Chondrocyte (in vitro differentiated cells): ENCODE results near the gene TSC22D1. TPM values are rescaled to one million over a fixed set of nuclear protein-coding genes. Genes with fewer than 3 reads are reported as not detected.

Experiments used
- DNase-seq: peaks from one replicate; pipeline ENCODE4 v3.0.0; 2021; ENCODE audit warnings: mixed read lengths, low spot score
- H3K27ac Mint-ChIP-seq: one replicate; pipeline ENCODE4 v1.8.0; 2021; ENCODE audit warnings: mild to moderate bottlenecking, moderate library complexity, mixed read lengths; ENCODE audit not compliant: unreplicated experiment
- H3K27me3 Mint-ChIP-seq: 2 replicates; pipeline ENCODE4 v1.8.0; 2021; ENCODE audit warnings: low read depth, mixed read lengths
- H3K36me3 Mint-ChIP-seq: 2 replicates; pipeline ENCODE4 v1.8.0; 2021; ENCODE audit warnings: low read depth, mixed read lengths
- H3K4me1 Mint-ChIP-seq: 2 replicates; pipeline ENCODE4 v1.8.0; 2021; ENCODE audit warnings: low read depth, mild to moderate bottlenecking, mixed read lengths
- H3K4me3 Mint-ChIP-seq: one replicate; pipeline ENCODE4 v1.8.0; 2021; ENCODE audit warnings: mild to moderate bottlenecking, moderate library complexity, mixed read lengths; ENCODE audit not compliant: unreplicated experiment
- H3K9me3 Mint-ChIP-seq: 2 replicates; pipeline ENCODE4 v1.8.0; 2021; ENCODE audit warnings: low read depth, mixed read lengths
- CTCF ChIP-seq: fragments of 200-600 bp; sonication (generic); IDR thresholded peaks from 2 replicates; pipeline ENCODE4 v1.5.0; 2021; ENCODE audit warnings: antibody characterized with exemption, mild to moderate bottlenecking, moderate library complexity
- total RNA-seq: library from RNA; stranded (reverse); gene quantifications from 3 replicates; pipeline ENCODE4 v1.2.1, GENCODE V29; 2021

TSC22D1 gene
- total RNA-seq, 1 donor from 2014 or later, result 125 TPM

DNA sequence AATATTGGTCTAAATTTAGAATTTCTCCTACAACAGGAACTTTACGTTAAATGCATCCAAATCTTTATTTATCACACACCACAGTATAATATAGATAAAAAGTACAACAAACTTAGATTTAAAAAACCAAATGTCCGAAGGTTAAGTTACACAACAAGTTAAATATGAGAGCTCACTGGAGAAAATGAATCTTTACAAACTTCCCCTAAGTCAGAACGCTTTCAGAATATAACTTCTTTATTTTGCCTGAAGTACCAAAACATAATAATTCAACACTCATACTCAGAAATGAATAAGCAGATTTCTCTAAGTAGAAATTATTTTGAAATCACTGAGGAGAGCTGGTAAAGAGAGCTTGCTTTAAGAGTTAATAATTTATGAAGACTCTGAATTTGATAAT, 33.8 kb downstream of the TSC22D1 start:
- H3K4me1 Mint-ChIP-seq, result peaks cover 34% of the 10 kb centered on the region
- no peak overlapping the region for H3K4me3 Mint-ChIP-seq
- peak overlapping the region; percentile 10 for H3K27ac Mint-ChIP-seq
- TF ChIP-seq CTCF, result no peak
- no peaks in the 10 kb centered on the region for H3K9me3 Mint-ChIP-seq
- no peaks in the 10 kb centered on the region for H3K27me3 Mint-ChIP-seq
- H3K36me3 Mint-ChIP-seq, result peaks cover 6% of the 10 kb centered on the region
- no peak for DNase-seq

DNA sequence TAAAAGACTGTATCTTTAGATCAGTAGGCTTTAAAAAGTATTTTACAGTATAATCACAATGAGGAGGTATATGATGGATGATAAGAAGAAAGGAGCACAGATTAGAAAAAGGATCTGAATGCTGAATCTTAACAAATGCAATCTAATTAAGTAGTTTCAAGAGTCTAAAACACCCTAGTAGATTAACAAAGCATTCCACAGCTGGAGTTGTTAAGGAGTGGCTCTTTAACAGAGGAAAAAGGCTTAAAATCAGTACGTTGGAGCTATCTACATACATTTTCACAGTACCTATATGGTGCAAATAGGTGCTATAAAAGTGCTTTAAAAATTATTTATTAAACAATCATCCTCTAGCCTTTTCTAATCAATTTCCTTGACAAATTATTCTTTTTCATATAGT, 34.5 kb downstream of the TSC22D1 start:
- H3K27ac Mint-ChIP-seq, result no peak overlapping the region

GRCh38 chr13:44540761-44541434, 35.2 kb downstream of the TSC22D1 start:
- H3K36me3 Mint-ChIP-seq, result peaks cover 9% of the 10 kb centered on the region
- no peak for TF ChIP-seq CTCF
- no peak for DNase-seq
- H3K9me3 Mint-ChIP-seq, result no peaks in the 10 kb centered on the region
- H3K27me3 Mint-ChIP-seq, result no peaks in the 10 kb centered on the region
- H3K4me1 Mint-ChIP-seq, result peaks cover 31% of the 10 kb centered on the region
- no peak overlapping the region for H3K27ac Mint-ChIP-seq
- no peak overlapping the region for H3K4me3 Mint-ChIP-seq

More for the DNA sequence above, 34.5 kb downstream of the TSC22D1 start:
- no peak overlapping the region for H3K4me3 Mint-ChIP-seq
- peaks cover 6% of the 10 kb centered on the region for H3K36me3 Mint-ChIP-seq
- no peak for TF ChIP-seq CTCF
- H3K27me3 Mint-ChIP-seq, result no peaks in the 10 kb centered on the region
- DNase-seq, result no peak
- H3K4me1 Mint-ChIP-seq, result peaks cover 31% of the 10 kb centered on the region
- H3K9me3 Mint-ChIP-seq, result no peaks in the 10 kb centered on the region

GRCh38 chr13:44537248-44537647, 38.9 kb downstream of the TSC22D1 start:
- H3K4me3 Mint-ChIP-seq, result no peak overlapping the region
- TF ChIP-seq CTCF, result no peak

GRCh38 chr13:44523146-44524015, 52.7 kb downstream of the TSC22D1 start:
- Mint-ChIP-seq H3K27ac (no peak overlapping the region), H3K9me3 (no peaks in the 10 kb centered on the region), H3K4me3 (no peak overlapping the region), H3K4me1 (peaks cover 16% of the 10 kb centered on the region), H3K36me3 (no peaks in the 10 kb centered on the region), H3K27me3 (no peaks in the 10 kb centered on the region)
- no peak for TF ChIP-seq CTCF
- DNase-seq, result no peak

More at GRCh38 chr13:44537248-44537647, 38.9 kb downstream of the TSC22D1 start:
- no peak overlapping the region for H3K27ac Mint-ChIP-seq
- peaks cover 9% of the 10 kb centered on the region for H3K36me3 Mint-ChIP-seq
- H3K9me3 Mint-ChIP-seq, result no peaks in the 10 kb centered on the region
- no peak for DNase-seq
- H3K4me1 Mint-ChIP-seq, result peaks cover 22% of the 10 kb centered on the region
- no peaks in the 10 kb centered on the region for H3K27me3 Mint-ChIP-seq
